PC-9 (cell line): ENCODE results near the gene ATL1. TPM values are rescaled to one million over a fixed set of nuclear protein-coding genes. Genes with fewer than 3 reads are reported as not detected.
A peak's percentile ranks its signal among the peaks of the same experiment; 100 is the strongest.

Experiments used
- BruUV-seq: library from RNA; stranded (reverse); fragments of 400-500 nt; replicated peaks from 2 replicates; lab custom pipeline; 2021; lab: Mats Ljungman, UMichigan
- CTCF ChIA-PET: fragments of 300-600 bp; sonication (Branson Sonifier 250); formaldehyde crosslinking; loops from one replicate; lab custom pipeline; 2022; ENCODE audit warnings: antibody characterized with exemption; lab: Charles Lee
- POLR2A ChIA-PET: fragments of 300-600 bp; sonication (Branson Sonifier 250); formaldehyde crosslinking; loops from one replicate; lab custom pipeline; 2022; ENCODE audit warnings: antibody characterized with exemption; ENCODE audit not compliant: unreplicated experiment; lab: Charles Lee
- DNase-seq, 2 experiments: peaks; one replicate each; pipeline versions ENCODE4 v3.0.0 to v3.0.0-alpha.2; 2015 to 2022; ENCODE audit warnings: mixed read lengths in 1 of 2
- H2AFZ ChIP-seq: fragments of 200-600 bp; sonication (generic); 2 replicates; pipeline ENCODE4 v1.8.1; 2017; ENCODE audit warnings: antibody characterized with exemption
- H3F3A ChIP-seq: fragments of 200-600 bp; sonication (generic); 2 replicates; pipeline ENCODE4 v1.8.1; 2017; ENCODE audit warnings: antibody characterized with exemption, mild to moderate bottlenecking, low read depth; ENCODE audit not compliant: insufficient read depth
- H3K27ac ChIP-seq: fragments of 200-600 bp; sonication (generic); 2 replicates; pipeline ENCODE4 v1.6.1; 2016; ENCODE audit warnings: mixed run types
- H3K27me3 ChIP-seq: fragments of 200-600 bp; sonication (generic); 2 replicates; pipeline ENCODE4 v1.6.1; 2016; ENCODE audit warnings: low read depth, mixed run types; ENCODE audit not compliant: insufficient read depth
- H3K36me3 ChIP-seq: fragments of 200-600 bp; sonication (generic); 2 replicates; pipeline ENCODE4 v1.6.1; 2016; ENCODE audit warnings: low read depth, mixed run types
- H3K4me1 ChIP-seq: fragments of 200-600 bp; sonication (generic); replicated peaks from 2 replicates; pipeline ENCODE4 v1.6.1; 2016; ENCODE audit warnings: mixed run types; ENCODE audit not compliant: insufficient read depth
- H3K4me2 ChIP-seq: fragments of 200-600 bp; sonication (generic); 2 replicates; pipeline ENCODE4 v1.6.1; 2017; ENCODE audit warnings: mixed run types
- H3K4me3 ChIP-seq: fragments of 200-600 bp; sonication (generic); 2 replicates; pipeline ENCODE4 v1.6.1; 2016; ENCODE audit warnings: mixed run types
- H3K79me2 ChIP-seq: fragments of 200-600 bp; sonication (generic); 2 replicates; pipeline ENCODE4 v1.6.1; 2017; ENCODE audit warnings: low read depth, mixed run types
- H3K9me2 ChIP-seq: fragments of 200-600 bp; sonication (generic); 2 replicates; pipeline ENCODE4 v1.8.1; 2017; ENCODE audit warnings: mild to moderate bottlenecking; ENCODE audit not compliant: insufficient read depth
- H3K9me3 ChIP-seq: fragments of 200-600 bp; sonication (generic); 2 replicates; pipeline ENCODE4 v1.8.1; 2016; ENCODE audit warnings: low read depth; ENCODE audit not compliant: insufficient read depth
- H4K20me1 ChIP-seq: fragments of 200-600 bp; sonication (generic); 2 replicates; pipeline ENCODE4 v1.8.1; 2017; ENCODE audit not compliant: insufficient read depth
- CTCF ChIP-seq: fragments of 200-600 bp; sonication (generic); conservative IDR thresholded peaks from 2 replicates; pipeline ENCODE4 v1.6.1; 2017; ENCODE audit warnings: mixed run types, antibody characterized with exemption, mild to moderate bottlenecking, moderate library complexity
- EZH2 ChIP-seq: fragments of 200-600 bp; sonication (generic); IDR thresholded peaks from 2 replicates; pipeline ENCODE4 v1.8.0; 2017; ENCODE audit warnings: antibody characterized with exemption, low read depth
- intact Hi-C: fragments of 100-400 bp; cut with micrococcal nuclease; formaldehyde crosslinking; loops from one replicate; pipeline ENCODE4 v1.10.0; 2022; ENCODE audit not compliant: unreplicated experiment
- total RNA-seq: library from RNA; stranded (reverse); gene quantifications from 2 replicates; pipeline ENCODE4 v1.2.3, GENCODE V29; 2021

ATL1 gene
- total RNA-seq, 1 experiment from 2014 or later: 4.3 TPM

GRCh38 chr14:50616275-50616674, 56.3 kb downstream of the ATL1 start:
- POLR2A ChIA-PET: no interaction called here
- intact Hi-C loops: no loop called here
- CTCF ChIA-PET: interaction anchor here (0.6 kb wide), 1 partner anchor 16 kb away, joined by 5 read pairs; no protein-coding TSS in a partner anchor

GRCh38 chr14:50619569-50620141, 59.7 kb downstream of the ATL1 start:
- no peaks in the 10 kb centered on the region for H3K27me3 ChIP-seq
- no peaks in the 10 kb centered on the region for H3K4me1 ChIP-seq
- no peaks in the 10 kb centered on the region for H3F3A ChIP-seq
- H3K27ac ChIP-seq: no peak overlapping the region
- ChIA-PET CTCF (no interaction called here), POLR2A (interaction anchor here (0.5 to 0.6 kb wide), 2 partner anchors 151 to 990 kb away, joined by 3 to 5 read pairs; no protein-coding TSS in a partner anchor)
- H3K9me2 ChIP-seq: no peaks in the 10 kb centered on the region
- no peaks in the 10 kb centered on the region for H3K9me3 ChIP-seq
- peak; percentile 74 for TF ChIP-seq CTCF
- TF ChIP-seq EZH2: no peak
- intact Hi-C loops: loop anchor here (1.0 kb wide), 1 partner anchor 154 kb away; no protein-coding TSS in a partner anchor
- H4K20me1 ChIP-seq: no peaks in the 10 kb centered on the region
- H3K36me3 ChIP-seq: no peaks in the 10 kb centered on the region
- H3K4me3 ChIP-seq: no peak overlapping the region
- BruUV-seq: no TSS peak
- no peaks in the 10 kb centered on the region for H3K79me2 ChIP-seq
- no peak overlapping the region for H2AFZ ChIP-seq
- no peak for DNase-seq
- no peak overlapping the region for H3K4me2 ChIP-seq

More at GRCh38 chr14:50616275-50616674, 56.3 kb downstream of the ATL1 start:
- Histone ChIP-seq H3F3A (no peaks in the 10 kb centered on the region), H3K9me3 (no peaks in the 10 kb centered on the region), H3K79me2 (no peaks in the 10 kb centered on the region), H3K9me2 (no peaks in the 10 kb centered on the region), H3K36me3 (no peaks in the 10 kb centered on the region), H4K20me1 (no peaks in the 10 kb centered on the region), H2AFZ (no peak overlapping the region), H3K4me3 (no peak overlapping the region), H3K27ac (no peak overlapping the region), H3K4me2 (no peak overlapping the region), H3K4me1 (no peaks in the 10 kb centered on the region), H3K27me3 (no peaks in the 10 kb centered on the region)
- BruUV-seq: no TSS peak
- no peak for TF ChIP-seq EZH2
- no peak for TF ChIP-seq CTCF
- DNase-seq: no peak

GRCh38 chr14:50620341-50620740, 60.4 kb downstream of the ATL1 start:
- H3K4me2 ChIP-seq: no peak overlapping the region
- ChIA-PET POLR2A (no interaction called here), CTCF (no interaction called here)
- H3K27ac ChIP-seq: no peak overlapping the region
- BruUV-seq: no TSS peak
- H3F3A ChIP-seq: no peaks in the 10 kb centered on the region
- TF ChIP-seq EZH2: no peak
- TF ChIP-seq CTCF: no peak
- no peak overlapping the region for H2AFZ ChIP-seq
- no peak overlapping the region for H3K4me3 ChIP-seq
- no peaks in the 10 kb centered on the region for H3K27me3 ChIP-seq
- intact Hi-C loops: no loop called here
- no peaks in the 10 kb centered on the region for H3K9me2 ChIP-seq
- H3K4me1 ChIP-seq: no peaks in the 10 kb centered on the region
- H3K79me2 ChIP-seq: no peaks in the 10 kb centered on the region
- no peaks in the 10 kb centered on the region for H3K36me3 ChIP-seq
- H4K20me1 ChIP-seq: no peaks in the 10 kb centered on the region
- no peaks in the 10 kb centered on the region for H3K9me3 ChIP-seq
- no peak for DNase-seq
